Activated T-helper 17 cell treated with anti-CD3 and anti-CD28 coated beads, Interleukin-2, amount 50 U/mL, for 72 hours (primary cell): Measurements from ENCODE around the gene GALT. TPM values are rescaled to one million over a fixed set of nuclear protein-coding genes. Genes with fewer than 3 reads are reported as not detected.

Experiments
- ATAC-seq: fragments of 150-1000 bp; cut with Tn5 transposase; replicated peaks from 2 replicates; pipeline ENCODE4 v1.10.0; 2021; ENCODE audit warnings: mild to moderate bottlenecking, moderate library complexity
- H3K27ac Mint-ChIP-seq: one replicate; pipeline ENCODE4 v1.8.0; 2022; ENCODE audit warnings: mixed read lengths
- H3K27me3 Mint-ChIP-seq: one replicate; pipeline ENCODE4 v1.8.0; 2022; ENCODE audit warnings: mixed read lengths
- H3K36me3 Mint-ChIP-seq: one replicate; pipeline ENCODE4 v1.8.0; 2022; ENCODE audit warnings: low read depth, mild to moderate bottlenecking, mixed read lengths
- H3K4me1 Mint-ChIP-seq: one replicate; pipeline ENCODE4 v1.8.0; 2022; ENCODE audit warnings: mixed read lengths
- H3K4me3 Mint-ChIP-seq: one replicate; pipeline ENCODE4 v1.8.0; 2022; ENCODE audit warnings: mild to moderate bottlenecking, mixed read lengths
- H3K9me3 Mint-ChIP-seq: one replicate; pipeline ENCODE4 v1.8.0; 2022; ENCODE audit warnings: mixed read lengths
- total RNA-seq, 2 donors: library from RNA; stranded (reverse); gene quantifications; one replicate each; pipeline ENCODE4 v1.2.3, GENCODE V29; 2022

The GALT gene
- total RNA-seq, 2 donors from 2014 or later: 48.3 to 66.7 TPM

DNA sequence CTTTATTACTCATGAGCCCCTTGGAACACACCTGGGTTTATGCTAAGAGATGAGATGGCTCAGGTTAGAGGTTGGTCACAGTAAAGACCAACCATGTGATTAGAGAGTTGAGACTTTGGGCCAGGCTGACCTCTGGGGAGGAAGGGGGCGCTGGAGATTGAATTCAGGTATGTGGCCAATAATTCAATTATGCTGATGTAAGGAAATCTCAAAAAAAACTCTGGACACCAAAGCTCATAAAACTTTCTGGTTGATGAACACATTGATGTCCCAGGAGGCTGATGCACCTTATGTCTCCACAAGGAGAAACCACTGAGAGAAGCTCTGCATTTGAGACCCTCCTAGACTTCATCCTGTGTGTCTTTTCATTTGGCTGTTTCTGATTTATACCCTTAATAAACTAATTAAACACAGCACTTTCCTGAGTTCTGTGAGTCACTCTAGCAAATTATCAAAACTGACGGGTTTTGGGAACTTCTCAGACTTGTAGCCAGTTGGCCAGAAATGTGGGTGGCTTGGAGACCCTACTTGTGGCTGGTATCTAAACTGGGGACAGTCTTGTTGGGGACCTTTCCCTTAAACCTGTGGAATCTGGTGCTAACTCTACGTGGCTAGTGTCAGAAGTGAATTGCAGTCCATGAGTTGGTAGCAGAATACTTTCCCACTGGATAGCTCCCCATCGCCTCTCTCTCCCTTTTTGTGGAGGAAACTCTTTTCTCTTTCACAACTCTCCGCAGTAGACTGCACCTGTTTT lies 23.5 kb downstream of the GALT start:
- H3K27ac Mint-ChIP-seq: no peak overlapping the region
- no peaks in the 10 kb centered on the region for H3K27me3 Mint-ChIP-seq
- H3K4me3 Mint-ChIP-seq: no peak overlapping the region
- H3K4me1 Mint-ChIP-seq: peaks cover 5% of the 10 kb centered on the region
- no peak for ATAC-seq
- H3K9me3 Mint-ChIP-seq: peaks cover 11% of the 10 kb centered on the region
- peaks cover 5% of the 10 kb centered on the region for H3K36me3 Mint-ChIP-seq

DNA sequence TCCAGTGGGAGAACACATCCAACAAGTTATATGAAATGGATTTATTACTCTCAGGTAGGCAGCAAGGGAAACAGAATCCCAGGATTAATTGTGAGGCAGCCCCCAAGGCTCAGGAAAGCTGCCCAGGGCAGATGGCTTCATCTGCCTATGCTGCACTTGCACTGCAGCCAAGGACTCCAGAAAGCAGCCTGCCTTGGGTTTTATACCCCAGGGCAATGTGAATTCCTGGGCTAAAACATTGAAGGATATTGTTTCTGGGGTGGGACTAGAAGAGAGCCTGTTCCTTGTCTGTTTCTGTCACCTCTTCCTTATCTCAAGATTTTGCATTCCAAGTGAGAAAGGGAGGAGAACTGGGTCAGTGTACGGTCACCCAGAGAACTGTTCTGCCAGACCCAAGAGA lies 24.8 kb downstream of the GALT start:
- ATAC-seq: no peak
- Mint-ChIP-seq H3K27me3 (no peaks in the 10 kb centered on the region), H3K9me3 (peaks cover 11% of the 10 kb centered on the region), H3K4me1 (peaks cover 5% of the 10 kb centered on the region), H3K36me3 (peaks cover 5% of the 10 kb centered on the region), H3K4me3 (no peak overlapping the region), H3K27ac (no peak overlapping the region)

GRCh38 chr9:34674440-34674839 lies 28.0 kb downstream of the GALT start:
- no peak for ATAC-seq
- Mint-ChIP-seq H3K36me3 (no peaks in the 10 kb centered on the region), H3K4me1 (peaks cover 5% of the 10 kb centered on the region), H3K4me3 (no peak overlapping the region), H3K27ac (no peak overlapping the region), H3K9me3 (peaks cover 4% of the 10 kb centered on the region), H3K27me3 (no peaks in the 10 kb centered on the region)

DNA sequence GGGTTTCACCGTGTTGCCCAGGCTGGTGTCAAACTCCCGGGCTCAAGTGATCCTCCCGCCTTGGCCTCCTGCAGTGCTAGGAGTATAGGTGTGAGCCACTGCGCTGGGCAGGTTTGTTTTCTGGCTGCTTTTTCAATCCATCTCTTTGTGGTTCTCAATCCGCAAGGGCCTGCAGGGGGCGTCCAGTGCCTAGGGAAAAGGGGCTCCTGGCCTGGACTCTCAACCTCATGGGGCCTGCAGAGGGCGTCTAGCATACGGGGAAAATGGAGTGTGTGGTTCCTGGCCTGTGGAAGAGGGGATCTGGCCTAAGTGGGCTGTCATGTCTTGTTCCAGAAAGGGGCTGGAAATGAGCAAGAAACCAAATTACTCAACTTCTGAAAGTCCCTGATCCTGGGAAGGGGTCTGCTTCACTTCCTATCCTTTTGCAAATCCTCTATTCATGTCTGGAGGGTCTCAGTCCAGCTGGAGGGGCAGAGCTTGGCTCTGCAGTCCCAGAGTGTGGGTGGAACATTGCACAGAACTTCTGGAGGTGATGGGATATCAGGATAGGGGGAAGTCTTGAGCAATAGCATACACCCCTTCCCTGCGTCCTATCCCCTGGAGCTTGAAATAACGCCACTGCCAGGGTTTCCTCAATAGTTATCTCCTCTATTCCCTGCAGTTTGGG lies 28.7 kb downstream of the GALT start:
- peaks cover 5% of the 10 kb centered on the region for H3K4me1 Mint-ChIP-seq

GRCh38 chr9:34675869-34676268 lies 29.4 kb downstream of the GALT start:
- Mint-ChIP-seq H3K9me3 (no peaks in the 10 kb centered on the region), H3K27ac (no peak overlapping the region), H3K36me3 (no peaks in the 10 kb centered on the region), H3K4me3 (no peak overlapping the region), H3K27me3 (no peaks in the 10 kb centered on the region), H3K4me1 (peaks cover 5% of the 10 kb centered on the region)
- no peak for ATAC-seq

More for the DNA sequence above, 28.7 kb downstream of the GALT start:
- Mint-ChIP-seq H3K36me3 (no peaks in the 10 kb centered on the region), H3K27ac (no peak overlapping the region), H3K4me3 (no peak overlapping the region), H3K27me3 (no peaks in the 10 kb centered on the region), H3K9me3 (no peaks in the 10 kb centered on the region)
- ATAC-seq: peak; percentile 57

GRCh38 chr9:34684145-34684544 lies 37.7 kb downstream of the GALT start:
- peaks cover 9% of the 10 kb centered on the region for H3K4me1 Mint-ChIP-seq
- peak; percentile 99 for ATAC-seq
- H3K27ac Mint-ChIP-seq: peak overlapping the region; percentile 34
- H3K9me3 Mint-ChIP-seq: no peaks in the 10 kb centered on the region
- no peaks in the 10 kb centered on the region for H3K27me3 Mint-ChIP-seq
- no peak overlapping the region for H3K4me3 Mint-ChIP-seq
- no peaks in the 10 kb centered on the region for H3K36me3 Mint-ChIP-seq

DNA sequence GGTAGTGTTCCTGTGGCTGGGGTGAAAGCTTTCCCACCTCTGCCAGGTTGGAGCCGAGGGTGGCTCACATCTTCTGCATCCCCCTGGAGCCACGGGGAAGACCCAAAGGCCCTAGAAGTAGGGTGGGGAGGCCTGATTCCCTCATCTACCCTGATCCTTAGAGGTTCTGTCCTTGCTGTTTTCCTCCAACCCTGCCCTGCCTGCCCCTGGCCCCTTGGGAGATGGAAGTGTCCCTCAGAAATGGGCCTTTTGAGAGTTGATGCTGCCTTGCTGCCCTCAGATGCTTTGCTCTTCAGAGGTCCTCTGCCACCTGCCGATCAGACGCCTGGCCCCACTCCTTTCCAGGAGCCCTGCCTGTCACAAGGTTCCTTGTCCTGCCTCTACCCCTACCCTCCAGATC lies 38.3 kb downstream of the GALT start:
- no peak for ATAC-seq
- peak overlapping the region; percentile 34 for H3K27ac Mint-ChIP-seq
- H3K4me1 Mint-ChIP-seq: peaks cover 9% of the 10 kb centered on the region

DNA sequence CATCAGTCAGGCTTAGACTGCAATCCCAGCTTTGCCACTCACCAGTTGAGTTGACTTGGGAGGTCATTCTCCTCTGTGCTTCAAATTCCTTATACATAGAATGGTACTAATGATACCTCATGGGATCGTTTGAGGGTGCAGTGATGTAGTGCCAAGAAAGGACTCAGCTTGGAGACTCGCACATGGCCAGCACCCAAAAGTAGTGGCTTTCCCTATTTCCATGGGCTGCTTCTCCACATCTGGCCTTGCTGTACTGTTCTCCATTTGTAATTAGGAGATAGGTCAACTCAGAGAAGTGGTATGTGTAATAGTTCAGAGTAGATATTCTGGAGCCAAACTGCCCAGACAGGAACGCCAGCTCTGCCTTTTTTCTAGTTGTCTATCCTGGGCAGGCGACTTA lies 39.1 kb downstream of the GALT start:
- Mint-ChIP-seq H3K4me3 (no peak overlapping the region), H3K27ac (peak overlapping the region; percentile 34)

More for the DNA sequence above, 38.3 kb downstream of the GALT start:
- Mint-ChIP-seq H3K4me3 (no peak overlapping the region), H3K36me3 (no peaks in the 10 kb centered on the region), H3K27me3 (no peaks in the 10 kb centered on the region), H3K9me3 (no peaks in the 10 kb centered on the region)

DNA sequence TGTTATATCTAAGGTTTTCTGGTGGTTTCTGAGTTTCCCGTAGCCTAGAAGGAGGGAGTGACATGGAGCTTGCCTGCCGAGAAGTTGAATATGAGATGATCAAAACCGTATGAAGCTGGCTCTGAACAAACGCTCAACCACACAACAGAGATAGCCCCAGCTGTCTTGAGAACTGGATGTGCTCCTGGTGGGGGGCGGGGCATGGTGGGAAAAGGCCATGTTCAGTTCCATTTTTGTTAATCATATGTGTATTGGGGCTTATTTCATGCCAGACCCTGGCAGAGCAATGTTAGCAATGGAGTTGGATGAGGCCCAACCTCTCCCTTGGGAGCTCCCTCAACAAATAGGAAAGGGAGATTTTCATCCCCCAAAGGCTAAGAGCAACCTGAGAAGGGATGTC lies 39.8 kb downstream of the GALT start:
- H3K27ac Mint-ChIP-seq: no peak overlapping the region
- no peak for ATAC-seq
- no peaks in the 10 kb centered on the region for H3K36me3 Mint-ChIP-seq
- H3K9me3 Mint-ChIP-seq: no peaks in the 10 kb centered on the region
- H3K27me3 Mint-ChIP-seq: no peaks in the 10 kb centered on the region
- peaks cover 9% of the 10 kb centered on the region for H3K4me1 Mint-ChIP-seq
- no peak overlapping the region for H3K4me3 Mint-ChIP-seq

More for the DNA sequence above, 39.1 kb downstream of the GALT start:
- peaks cover 9% of the 10 kb centered on the region for H3K4me1 Mint-ChIP-seq
- no peaks in the 10 kb centered on the region for H3K36me3 Mint-ChIP-seq
- H3K9me3 Mint-ChIP-seq: no peaks in the 10 kb centered on the region
- no peak for ATAC-seq
- H3K27me3 Mint-ChIP-seq: no peaks in the 10 kb centered on the region

GRCh38 chr9:34686732-34687131 lies 40.3 kb downstream of the GALT start:
- Mint-ChIP-seq H3K27me3 (no peaks in the 10 kb centered on the region), H3K36me3 (no peaks in the 10 kb centered on the region), H3K27ac (no peak overlapping the region), H3K4me1 (peaks cover 9% of the 10 kb centered on the region), H3K9me3 (no peaks in the 10 kb centered on the region), H3K4me3 (no peak overlapping the region)
- ATAC-seq: no peak

- Mint-ChIP-seq H3K9me3 (no peaks in the 10 kb centered on the region), H3K4me1 (peaks cover 9% of the 10 kb centered on the region), H3K27ac (no peak overlapping the region), H3K4me3 (no peak overlapping the region), H3K27me3 (no peaks in the 10 kb centered on the region), H3K36me3 (no peaks in the 10 kb centered on the region)
- ATAC-seq: no peak
These were observed 41.0 kb downstream of the GALT start for GRCh38 chr9:34687276-34688030.

DNA sequence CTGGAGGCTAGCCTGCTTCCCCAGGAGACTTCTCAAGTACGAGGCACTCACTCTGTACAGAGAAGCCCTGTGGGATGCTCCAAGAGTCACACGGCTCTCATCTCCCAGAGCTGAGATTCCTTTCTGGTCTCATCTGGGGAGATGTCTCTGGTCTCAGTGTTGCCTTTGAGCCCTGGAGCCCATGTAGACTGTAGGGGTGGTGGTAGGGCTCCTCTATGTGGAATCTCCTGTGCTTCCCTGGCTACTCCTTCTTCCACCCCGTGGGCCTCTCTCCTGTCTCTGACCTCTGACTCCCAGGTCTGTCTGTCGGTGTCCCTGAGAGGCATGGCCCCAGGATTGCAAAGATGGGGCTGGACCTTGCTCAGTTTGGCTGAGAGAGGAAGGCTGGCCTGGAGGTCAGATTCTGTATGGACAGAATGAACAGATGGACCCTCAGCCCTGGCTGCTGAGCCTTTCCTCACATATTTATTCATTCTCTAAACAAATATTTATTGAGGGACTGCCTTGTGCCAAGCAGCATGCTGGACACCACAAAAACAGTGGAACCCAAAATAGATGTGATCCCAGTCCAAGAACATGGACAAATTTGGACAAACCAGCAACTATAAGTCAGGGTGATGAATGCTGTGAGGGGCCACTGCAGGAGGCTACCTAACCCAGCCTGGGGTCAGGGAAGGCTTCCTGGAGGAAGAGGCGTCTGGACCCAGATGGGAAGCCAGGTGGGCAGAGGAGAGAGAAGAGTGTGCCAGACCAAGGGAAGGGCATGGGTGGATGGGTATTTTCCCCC lies 42.0 kb downstream of the GALT start:
- Mint-ChIP-seq H3K27ac (no peak overlapping the region), H3K4me3 (no peak overlapping the region), H3K36me3 (no peaks in the 10 kb centered on the region), H3K9me3 (no peaks in the 10 kb centered on the region), H3K4me1 (peaks cover 9% of the 10 kb centered on the region), H3K27me3 (no peaks in the 10 kb centered on the region)
- ATAC-seq: no peak

DNA sequence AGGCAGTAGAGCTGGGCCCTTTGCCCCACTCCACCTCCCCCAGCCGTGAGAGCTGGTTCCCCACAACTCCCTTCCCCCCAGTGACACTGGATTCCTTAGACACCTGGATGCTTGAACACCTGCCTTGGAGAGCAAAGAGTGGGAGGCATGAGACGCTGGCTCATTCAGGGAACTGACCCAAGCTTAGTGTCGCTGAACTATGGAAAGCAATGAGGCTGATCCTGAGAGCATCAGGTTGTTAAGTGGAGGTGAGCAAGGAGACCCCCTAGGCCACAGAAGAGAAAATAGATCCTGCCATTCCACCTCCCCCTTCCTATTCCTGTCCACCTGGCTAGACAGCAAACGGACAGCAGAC lies 42.6 kb downstream of the GALT start:
- Mint-ChIP-seq H3K27me3 (no peaks in the 10 kb centered on the region), H3K27ac (no peak overlapping the region), H3K4me3 (no peak overlapping the region), H3K4me1 (peaks cover 4% of the 10 kb centered on the region), H3K36me3 (no peaks in the 10 kb centered on the region), H3K9me3 (no peaks in the 10 kb centered on the region)
- ATAC-seq: no peak

DNA sequence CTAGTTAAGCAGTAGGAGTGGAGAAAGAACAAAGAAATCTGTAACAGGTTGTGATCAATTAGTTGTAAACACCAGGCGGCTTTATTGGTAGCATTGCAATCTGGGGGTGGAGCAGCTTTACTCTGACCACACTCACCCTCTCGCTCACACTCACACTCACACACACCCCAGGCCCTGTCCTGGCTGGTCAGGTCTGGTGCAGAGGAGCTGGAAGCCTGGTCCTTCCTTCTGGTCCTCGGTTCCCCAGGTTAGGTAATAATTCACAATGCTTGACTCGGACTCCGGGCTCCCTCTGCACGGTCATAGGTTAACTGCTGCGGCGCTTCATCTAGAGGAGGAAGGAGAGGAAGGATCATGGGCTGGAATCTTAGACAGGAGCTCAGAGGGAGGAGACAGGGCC lies 43.0 kb downstream of the GALT start:
- no peak overlapping the region for H3K4me3 Mint-ChIP-seq
- H3K36me3 Mint-ChIP-seq: no peaks in the 10 kb centered on the region
- no peak overlapping the region for H3K27ac Mint-ChIP-seq
- H3K4me1 Mint-ChIP-seq: no peaks in the 10 kb centered on the region
- no peaks in the 10 kb centered on the region for H3K9me3 Mint-ChIP-seq
- no peaks in the 10 kb centered on the region for H3K27me3 Mint-ChIP-seq
- no peak for ATAC-seq
